ENCODE data around the gene SMTN. TPM values are rescaled to one million over a fixed set of nuclear protein-coding genes. Genes with fewer than 3 reads are reported as not detected.

The SMTN gene
- total RNA-seq, 2 donors from 2014 or later = 511 to 666 TPM

DNA sequence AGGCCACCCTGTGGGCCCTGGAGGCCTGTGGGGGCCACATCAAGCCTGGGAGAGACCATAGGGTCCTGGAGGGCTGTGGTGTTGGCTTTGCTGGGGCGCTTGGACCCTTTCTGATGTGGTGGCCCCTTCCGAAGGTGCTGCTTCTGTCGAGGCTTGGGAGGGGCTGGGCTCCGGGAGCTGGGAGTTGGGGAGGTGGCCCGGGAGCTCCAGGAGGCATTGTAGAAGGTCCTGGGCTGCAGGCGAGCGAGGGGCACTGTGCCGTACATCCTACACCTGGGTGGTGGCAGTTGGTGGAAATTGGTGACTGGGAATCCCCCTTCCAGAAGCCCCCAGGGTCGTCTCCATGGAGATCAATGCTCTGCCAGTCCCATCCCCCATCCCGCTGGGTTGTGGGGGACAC, 56.6 kb downstream of the SMTN start:
- peak; percentile 37 for DNase-seq (ENCODE audit: low spot score)
- intact Hi-C loops (cut with DNase I) = no loop called here

DNA sequence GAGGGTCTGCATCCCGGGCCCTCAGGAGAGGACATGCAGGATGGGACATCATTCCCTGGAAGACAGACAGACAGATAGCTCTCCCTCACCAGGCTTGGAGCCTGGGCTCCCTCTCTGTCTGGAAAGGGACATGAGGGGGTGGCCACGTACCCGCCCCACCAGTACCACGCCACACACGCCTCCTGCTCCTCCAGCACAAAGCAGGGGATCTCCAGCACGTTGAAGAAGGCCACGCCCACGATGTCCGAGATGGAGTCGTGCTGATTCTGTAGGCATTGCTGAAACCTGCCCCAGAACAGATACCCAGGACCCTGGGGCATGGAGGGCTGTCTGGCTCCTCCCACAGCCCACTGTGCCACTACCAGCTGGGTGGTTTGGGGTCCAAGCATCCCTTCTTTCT, 57.0 kb downstream of the SMTN start:
- intact Hi-C loops (cut with DNase I) = no loop called here
- peak; percentile 71 for DNase-seq (ENCODE audit: low spot score)

DNA sequence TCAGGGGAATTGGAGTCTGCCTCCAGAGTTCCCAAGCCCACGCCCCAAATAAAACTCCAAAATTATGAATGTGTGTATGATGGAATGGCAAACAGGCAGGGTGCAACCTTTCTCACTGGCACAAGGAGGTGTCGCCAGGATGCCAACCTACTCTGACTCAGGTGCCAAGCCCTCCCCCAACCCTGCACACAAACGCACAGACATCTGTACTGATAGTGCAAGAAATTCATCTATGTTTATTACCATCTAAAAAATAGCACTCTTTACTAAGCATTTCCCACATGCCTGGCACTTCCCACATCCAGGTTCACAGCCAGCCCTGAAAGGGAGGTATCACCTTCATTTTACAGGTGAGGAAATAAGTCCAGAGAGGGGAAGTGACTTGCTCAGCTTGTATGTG, 57.9 kb downstream of the SMTN start:
- intact Hi-C loops (cut with DNase I) = no loop called here
- peak; percentile 15 for DNase-seq (ENCODE audit: low spot score)

DNA sequence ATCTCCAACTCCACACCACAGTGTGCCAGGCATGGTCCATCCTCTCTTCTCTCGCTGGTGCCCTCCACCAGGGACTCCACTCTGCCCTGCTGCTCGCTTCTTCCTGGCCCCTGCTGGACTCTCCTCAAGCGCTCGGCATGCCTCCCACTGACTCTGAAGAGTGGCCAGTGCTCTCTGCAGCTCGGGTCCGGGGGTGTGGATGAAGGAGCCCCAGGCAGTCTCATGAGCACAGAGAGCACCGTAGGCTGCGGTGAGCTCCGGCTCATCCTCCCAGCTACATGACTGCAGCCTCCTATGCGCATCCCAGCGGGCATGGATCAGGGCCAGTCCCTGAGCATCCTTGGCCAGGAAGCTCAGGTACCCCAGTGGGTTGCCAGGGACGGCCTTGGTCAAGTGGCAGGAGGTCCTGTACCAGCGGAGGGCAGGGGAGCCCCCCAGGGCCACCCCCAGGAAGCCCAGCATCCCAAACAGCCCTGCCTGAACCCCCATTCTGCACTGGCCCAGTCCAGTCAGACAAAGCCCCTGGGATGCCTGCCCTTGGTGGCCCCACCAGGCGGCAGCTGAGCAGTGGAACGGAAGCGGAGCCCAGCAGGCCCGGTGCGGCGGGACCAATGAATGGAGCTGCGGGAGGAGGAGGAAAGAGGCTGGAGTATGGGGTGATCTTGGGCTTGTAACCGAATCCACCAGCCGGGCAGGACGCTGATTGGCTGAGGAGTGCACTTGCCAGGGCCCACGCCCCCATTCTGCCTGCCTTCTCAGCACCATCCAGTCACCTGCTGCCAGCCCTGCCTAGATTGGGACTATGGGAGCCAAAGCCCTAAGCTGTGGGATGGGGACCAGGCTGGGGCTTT, 59.0 kb downstream of the SMTN start, which contains the start of gene PLA2G3:
PLA2G3 (minus strand) TSS at position 643 of the 851 bp plus-strand sequence; CDS start at position 489, 154 bp downstream.
- intact Hi-C loops (cut with DNase I) = loop anchor here in 1 of 2 donors (10.0 kb wide), 1 partner anchor 365 kb away; no protein-coding TSS in a partner anchor
- peak; percentile 71 for DNase-seq (ENCODE audit: low spot score)

DNA sequence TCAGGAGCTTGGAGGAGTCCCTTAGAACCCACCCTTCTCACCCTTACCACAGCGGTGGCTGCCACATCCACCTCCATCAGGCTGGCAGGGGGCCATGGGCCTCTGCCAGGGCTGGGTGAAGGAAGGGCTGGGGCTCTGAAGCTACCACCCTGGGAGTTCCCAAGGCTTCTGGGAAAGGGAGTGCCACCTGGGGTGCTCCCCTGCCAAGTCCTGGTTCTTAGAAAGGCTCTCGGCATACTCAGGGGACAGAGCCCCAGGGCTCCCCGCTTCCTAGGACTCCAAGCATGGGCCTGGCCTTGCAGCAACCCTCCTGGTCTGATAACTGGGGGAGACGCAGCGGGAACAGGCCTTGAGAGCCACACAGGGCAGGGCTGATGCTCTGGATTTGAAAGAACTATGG, 59.6 kb downstream of the SMTN start:
- DNase-seq (ENCODE audit: low spot score) = no peak
- intact Hi-C loops (cut with DNase I) = loop anchor here in 1 of 2 donors (10.0 kb wide), 1 partner anchor 366 kb away; no protein-coding TSS in a partner anchor

DNA sequence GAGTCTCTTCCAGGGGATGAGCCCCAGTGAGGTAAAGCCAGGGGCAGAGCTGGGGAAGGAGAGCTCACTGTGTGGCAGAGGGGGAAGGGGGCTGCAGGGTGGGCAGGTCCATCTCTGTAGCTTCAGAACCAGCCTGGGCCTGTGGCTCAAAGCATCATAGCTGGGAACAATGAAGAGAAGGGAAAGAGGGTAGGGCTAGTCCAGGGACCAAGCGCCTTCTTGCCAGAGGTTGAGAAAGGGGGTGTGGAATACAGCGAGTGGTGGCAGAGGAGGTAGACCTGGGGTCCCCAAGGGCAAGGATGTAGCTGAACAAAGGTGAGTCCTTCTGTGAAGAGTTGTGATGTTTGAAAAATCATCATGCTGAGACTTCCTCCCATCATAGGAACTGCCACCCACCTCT, 60.4 kb downstream of the SMTN start:
- DNase-seq (ENCODE audit: low spot score) = peak; percentile 24
- intact Hi-C loops (cut with DNase I) = loop anchor here in 1 of 2 donors (10.0 kb wide), 1 partner anchor 367 kb away; no protein-coding TSS in a partner anchor

DNA sequence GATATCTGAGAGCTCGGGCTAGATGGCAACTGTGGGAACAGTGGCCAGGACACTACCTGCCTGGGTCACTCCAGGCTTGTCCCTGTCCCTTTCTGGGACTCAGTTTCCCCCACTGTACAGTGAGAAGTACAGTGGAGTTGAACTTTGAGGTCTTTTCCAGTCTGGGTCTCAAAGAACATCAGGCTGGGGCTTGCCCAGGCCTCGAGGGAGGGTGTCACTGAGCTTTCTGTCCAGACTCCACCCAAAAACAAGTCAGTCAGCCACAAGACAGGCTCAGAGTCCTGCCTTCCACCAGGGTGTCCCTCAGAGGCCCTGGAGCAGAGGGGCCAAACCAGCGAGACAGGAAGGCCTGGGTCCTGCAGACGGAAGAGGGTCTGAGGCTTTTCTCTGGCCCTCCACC, 61.2 kb downstream of the SMTN start:
- DNase-seq (ENCODE audit: low spot score) = peak; percentile 42
- intact Hi-C loops (cut with DNase I) = loop anchor here in 1 of 2 donors (10.0 kb wide), 1 partner anchor 367 kb away; no protein-coding TSS in a partner anchor

DNA sequence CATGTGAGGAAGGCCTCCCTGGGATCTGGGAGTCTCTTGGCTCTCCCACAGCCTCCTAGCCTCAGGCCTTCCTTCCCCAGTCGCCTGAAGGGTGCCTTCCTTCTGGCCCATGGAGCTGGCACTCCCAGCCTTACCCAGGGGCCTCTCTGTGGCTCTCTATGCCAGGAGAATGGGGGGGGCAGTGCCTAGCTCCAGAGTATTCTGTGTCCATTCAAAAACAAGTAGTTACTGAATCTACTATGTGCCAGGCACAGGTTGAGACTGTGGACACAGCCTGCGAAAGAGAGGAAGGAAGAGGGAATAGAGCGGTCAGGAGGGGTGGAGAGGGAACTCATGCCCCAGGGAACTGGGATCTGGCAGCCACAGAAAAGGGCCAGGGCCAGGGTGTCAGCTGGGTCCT, 61.9 kb downstream of the SMTN start:
- DNase-seq (ENCODE audit: low spot score) = peak; percentile 53
- intact Hi-C loops (cut with DNase I) = loop anchor here in 1 of 2 donors (10.0 kb wide), 1 partner anchor 368 kb away; no protein-coding TSS in a partner anchor

DNA sequence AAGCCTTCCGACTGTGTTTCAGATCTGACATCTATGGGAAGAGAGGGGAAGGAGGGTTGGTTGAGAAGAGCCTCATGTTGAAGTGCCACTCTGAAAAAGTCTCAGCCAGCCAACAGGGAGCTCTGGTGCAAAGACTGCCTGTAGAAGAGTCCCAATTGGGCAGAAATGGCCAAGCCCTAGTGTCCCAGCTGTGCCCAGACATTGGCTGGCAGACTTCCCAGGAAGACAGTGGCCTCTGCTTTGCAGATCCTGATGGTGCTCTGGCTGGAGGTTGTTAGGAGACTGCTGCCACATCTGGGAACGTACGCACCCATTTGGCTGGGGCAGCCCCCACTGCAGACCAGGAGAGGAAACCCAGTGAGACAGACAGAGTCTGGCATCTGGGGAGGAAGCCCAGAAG, 62.4 kb downstream of the SMTN start:
- intact Hi-C loops (cut with DNase I) = loop anchor here in 1 of 2 donors (10.0 kb wide), 1 partner anchor 369 kb away; no protein-coding TSS in a partner anchor
- peak; percentile 69 for DNase-seq (ENCODE audit: low spot score)

DNA sequence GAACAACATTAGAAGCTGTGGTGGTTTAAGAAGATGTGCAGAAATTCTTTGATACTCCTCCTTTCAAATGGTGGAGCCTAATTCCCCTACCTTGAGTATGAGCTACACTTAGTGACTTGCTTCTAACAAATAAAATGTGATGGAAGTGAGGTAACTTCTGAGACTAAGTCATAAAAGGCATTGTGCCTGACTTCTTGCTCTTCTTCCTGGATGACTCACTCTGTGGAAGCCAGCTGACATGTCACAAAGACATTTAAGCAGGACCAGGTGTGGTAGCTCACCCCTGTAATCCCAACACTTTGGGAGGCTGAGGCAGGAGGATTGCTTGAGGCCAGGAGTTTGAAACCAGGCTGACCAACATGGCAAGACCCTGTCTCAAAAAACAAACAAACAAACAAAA, 63.1 kb downstream of the SMTN start:
- no peak for DNase-seq (ENCODE audit: low spot score)
- intact Hi-C loops (cut with DNase I) = loop anchor here (1.0 to 10.0 kb wide), 2 partner anchors 9 to 369 kb away; no protein-coding TSS in a partner anchor

DNA sequence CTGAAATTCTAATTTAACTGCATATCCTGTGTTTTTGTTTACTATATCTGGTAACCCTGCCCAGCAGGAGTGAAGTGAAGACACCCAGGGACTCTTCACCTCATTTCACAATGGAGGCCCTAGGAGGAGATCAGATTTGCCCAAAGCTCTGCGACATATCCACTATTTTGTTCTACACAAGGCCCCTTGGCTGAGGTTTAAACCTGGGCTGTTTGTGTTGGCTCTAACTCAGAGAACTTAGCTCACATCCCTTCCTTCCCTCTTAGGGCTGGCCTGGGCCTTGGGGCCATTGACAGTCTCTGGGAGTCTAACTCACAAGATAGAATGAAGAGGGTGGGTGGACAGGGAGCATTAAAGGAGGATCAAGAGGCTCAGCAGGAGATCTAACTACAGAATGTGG, 67.4 kb downstream of the SMTN start:
- intact Hi-C loops (cut with DNase I) = loop anchor here in 1 of 2 donors (5.0 to 10.0 kb wide), 2 partner anchors 36 to 374 kb away; no protein-coding TSS in a partner anchor
- DNase-seq (ENCODE audit: low spot score) = peak; percentile 58

DNA sequence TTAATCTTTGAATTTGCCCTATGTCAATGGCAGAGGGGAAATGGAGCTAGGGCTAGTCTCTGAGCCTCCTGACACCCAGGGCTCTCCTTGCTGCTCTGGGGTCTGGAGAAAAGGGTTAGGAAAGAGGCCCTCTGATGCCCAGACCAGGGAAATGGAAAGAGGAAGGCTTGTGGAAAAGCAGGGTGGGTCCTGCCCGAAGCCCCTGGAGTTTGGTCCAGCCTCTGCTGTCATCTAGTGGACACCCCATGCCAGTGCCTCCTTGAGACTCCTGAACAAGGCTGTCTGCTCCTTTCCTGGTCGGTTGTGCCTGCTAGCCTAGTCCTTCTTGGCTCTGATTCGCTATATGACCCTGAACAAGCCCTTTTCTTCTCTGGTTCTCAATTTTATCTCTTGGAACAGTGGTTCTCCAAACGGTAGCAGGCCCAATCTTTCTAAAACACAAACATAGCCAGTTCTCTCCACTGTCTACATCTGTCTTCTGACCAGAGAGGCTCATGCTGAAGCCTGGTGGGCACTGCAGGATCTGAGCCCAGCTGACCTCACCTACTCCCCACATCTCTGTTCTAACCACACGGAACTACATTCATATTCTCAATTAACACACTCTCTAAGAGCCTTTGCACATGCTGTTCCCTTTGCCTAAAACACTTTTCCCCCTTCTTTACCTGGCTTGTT, 68.0 kb downstream of the SMTN start:
- DNase-seq (ENCODE audit: low spot score) = peak; percentile 69

DNA sequence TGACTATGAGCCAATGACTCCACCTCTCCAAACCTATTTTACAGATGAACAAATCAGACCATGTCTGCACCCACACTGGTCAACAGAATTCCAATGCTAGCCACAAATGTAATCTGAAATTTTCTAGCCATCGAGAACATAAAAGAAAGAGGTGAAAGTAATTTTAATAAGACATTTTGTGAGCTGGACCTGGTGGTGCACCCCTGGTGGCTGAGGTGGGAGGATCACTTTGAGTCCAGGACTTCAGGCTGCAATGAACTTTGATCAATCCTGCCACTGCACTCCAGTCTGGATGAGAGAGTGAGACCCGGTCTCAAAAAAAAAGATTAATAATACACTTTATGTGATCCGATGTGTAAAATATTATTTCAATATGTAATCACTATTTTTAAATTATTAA, 69.5 kb downstream of the SMTN start:
- intact Hi-C loops (cut with DNase I) = no loop called here
- no peak for DNase-seq (ENCODE audit: low spot score)

More for the DNA sequence above, 68.0 kb downstream of the SMTN start:
- intact Hi-C loops (cut with DNase I) = loop anchor here in 1 of 2 donors (5.0 to 10.0 kb wide), 2 partner anchors 37 to 374 kb away; no protein-coding TSS in a partner anchor

DNA sequence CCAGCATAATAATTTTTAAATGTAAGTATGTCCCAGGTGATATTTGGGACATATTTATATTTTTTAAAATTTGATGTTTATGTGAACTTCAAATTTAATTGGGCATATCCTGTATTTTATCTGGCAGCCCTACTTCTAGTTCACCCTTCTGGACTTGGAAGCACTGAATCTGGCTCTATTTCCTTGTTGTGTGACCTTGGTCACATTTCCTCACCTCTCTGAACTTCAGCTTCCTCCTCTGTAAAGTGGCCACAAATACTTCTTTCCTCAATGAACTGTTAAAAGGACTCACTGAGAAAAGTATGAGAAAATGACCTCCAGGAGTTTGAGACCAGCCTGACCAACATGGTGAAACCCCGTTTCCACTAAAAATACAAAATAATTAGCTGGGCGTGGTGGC, 70.8 kb downstream of the SMTN start:
- no peak for DNase-seq (ENCODE audit: low spot score)
- intact Hi-C loops (cut with DNase I) = no loop called here

DNA sequence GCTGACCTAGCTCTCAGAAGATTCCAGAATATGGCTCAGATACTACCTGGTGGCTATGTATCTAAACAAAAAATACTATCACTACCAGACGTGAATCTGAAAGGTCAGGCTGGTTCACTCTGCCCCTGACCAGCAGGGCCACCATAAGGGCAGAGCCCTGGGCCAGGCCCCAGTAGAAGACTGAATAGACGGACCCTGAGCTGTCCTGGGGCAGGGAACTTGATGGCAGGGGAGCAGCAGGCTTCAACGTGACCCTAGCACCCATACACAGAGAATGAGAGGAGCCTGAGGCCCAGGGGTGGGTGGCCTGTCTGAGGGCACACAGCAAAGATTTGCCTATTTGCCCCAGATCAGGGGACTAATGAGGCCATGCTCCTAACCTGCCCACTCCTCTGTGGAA, 72.2 kb downstream of the SMTN start:
- DNase-seq (ENCODE audit: low spot score) = peak; percentile 51
- intact Hi-C loops (cut with DNase I) = loop anchor here in 1 of 2 donors (1.0 kb wide), 1 partner anchor 9 kb away; no protein-coding TSS in a partner anchor

Other genes with a start within 250 kb of the SMTN start
- 10 to 100 TPM; 23.8 to 27.5 TPM for gene MORC2, start 112.5 kb upstream of the SMTN start, total RNA-seq
- gene TUG1, start 112.1 kb upstream of the SMTN start, total RNA-seq = 10 to 100 TPM; 61.7 to 65.8 TPM
- gene SELENOM, start 26.2 kb downstream of the SMTN start, total RNA-seq = 100 to 1,000 TPM; 535 to 575 TPM
- under 1 TPM; 0.52 to 0.74 TPM for gene INPP5J, start 41.6 kb downstream of the SMTN start, total RNA-seq
- gene PLA2G3, start 59.2 kb downstream of the SMTN start, total RNA-seq = not detected
- gene RNF185, start 78.9 kb downstream of the SMTN start, total RNA-seq = 10 to 100 TPM; 31.7 to 33.7 TPM
- gene LIMK2, start 131.0 kb downstream of the SMTN start, total RNA-seq = 10 to 100 TPM; 24.6 to 26.8 TPM
- gene PIK3IP1, start 211.2 kb downstream of the SMTN start, total RNA-seq = 10 to 100 TPM; 12.8 to 18.8 TPM